H1 (cell line): Measurements from ENCODE around the gene TSTD2. TPM values are rescaled to one million over a fixed set of nuclear protein-coding genes. Genes with fewer than 3 reads are reported as not detected.

Experiments
- CTCF ChIA-PET: fragments of 300-600 bp; sonication (Branson Sonifier 250); formaldehyde crosslinking; loops from one replicate; lab custom pipeline; 2021; ENCODE audit not compliant: partially characterized antibody; lab: Charles Lee
- POLR2A ChIA-PET: fragments of 300-600 bp; sonication (Branson Sonifier 250); formaldehyde crosslinking; loops from one replicate; lab custom pipeline; 2021; ENCODE audit warnings: inconsistent platforms; ENCODE audit not compliant: partially characterized antibody; lab: Charles Lee
- DNase-seq, 2 experiments: peaks; one replicate each; pipeline versions ENCODE4 v3.0.0 to v3.0.0-alpha.2; 2010 to 2022; ENCODE audit warnings: low spot score in 2 of 2, low read depth in 1 of 2, mixed read lengths in 1 of 2
- FAIRE-seq: peaks from 2 replicates; lab custom pipeline; 2011; peaks lifted over from hg19 to GRCh38; lab: Jason Lieb, UNC
- H2AFZ ChIP-seq: 2 replicates; pipeline ENCODE4 v1.8.1; 2012; ENCODE audit warnings: low read length, inconsistent platforms
- H2AK5ac ChIP-seq: 2 replicates; pipeline ENCODE4 v1.6.1; 2013; ENCODE audit warnings: low read depth, low read length
- H2BK120ac ChIP-seq: replicated peaks from 2 replicates; pipeline ENCODE3; 2013; ENCODE audit warnings: low read depth, low read length, inconsistent platforms
- H2BK12ac ChIP-seq: 2 replicates; pipeline ENCODE4 v1.6.1; 2013; ENCODE audit warnings: low read depth, low read length
- H2BK15ac ChIP-seq: 2 replicates; pipeline ENCODE4 v1.6.1; 2013; ENCODE audit warnings: low read length
- H2BK20ac ChIP-seq: 2 replicates; pipeline ENCODE4 v1.6.1; 2013; ENCODE audit warnings: low read length
- H2BK5ac ChIP-seq: 2 replicates; pipeline ENCODE4 v1.6.1; 2013; ENCODE audit warnings: low read depth, low read length
- H3K14ac ChIP-seq: 2 replicates; pipeline ENCODE4 v1.6.1; 2013; ENCODE audit warnings: inconsistent platforms; ENCODE audit not compliant: insufficient read length
- H3K18ac ChIP-seq: 2 replicates; pipeline ENCODE4 v1.6.1; 2013; ENCODE audit warnings: low read length; ENCODE audit errors: extremely low read depth
- H3K23ac ChIP-seq: 2 replicates; pipeline ENCODE4 v1.6.1; 2013; ENCODE audit warnings: inconsistent platforms; ENCODE audit not compliant: insufficient read length
- H3K23me2 ChIP-seq: 2 replicates; pipeline ENCODE4 v1.6.1; 2013; ENCODE audit warnings: low read depth, low read length
- H3K27ac ChIP-seq: 2 replicates; pipeline ENCODE4 v1.6.1; 2011; ENCODE audit warnings: low read depth, low read length, inconsistent platforms
- H3K27me3 ChIP-seq, 4 experiments: replicated peaks in 1 of 4; 1 replicate in 1 of 4; 2 replicates in 3 of 4; pipeline versions ENCODE4 v1.6.1 to v1.8.1; 2011 to 2013; ENCODE audit warnings: low read length in 3 of 4, mild to moderate bottlenecking in 3 of 4, inconsistent platforms in 2 of 4, mixed read lengths in 2 of 4, moderate library complexity in 1 of 4; ENCODE audit not compliant: control insufficient read depth in 3 of 4, insufficient read depth in 3 of 4; ENCODE audit errors: extremely low read depth in 1 of 4
- H3K36me3 ChIP-seq, 4 experiments: 2 replicates each; pipeline versions ENCODE4 v1.6.1 to v1.8.1; 2011 to 2013; ENCODE audit warnings: mild to moderate bottlenecking in 4 of 4, low read length in 3 of 4, moderate library complexity in 2 of 4, control low read depth in 1 of 4, inconsistent platforms in 1 of 4; ENCODE audit not compliant: insufficient read depth in 4 of 4, control insufficient read depth in 2 of 4
- H3K4ac ChIP-seq: replicated peaks from 2 replicates; pipeline ENCODE3; 2013; ENCODE audit warnings: low read length, low read depth, mixed read lengths, inconsistent platforms; ENCODE audit not compliant: insufficient read length
- H3K4me1 ChIP-seq, 4 experiments: replicated peaks in 1 of 4; 1 replicate in 1 of 4; 2 replicates in 3 of 4; pipeline versions ENCODE4 v1.6.1 to v1.8.1; 2011 to 2013; ENCODE audit warnings: low read length in 3 of 4, inconsistent platforms in 2 of 4, mixed read lengths in 1 of 4; ENCODE audit not compliant: insufficient read depth in 4 of 4, control insufficient read depth in 3 of 4
- H3K4me2 ChIP-seq, 2 experiments: 2 replicates each; pipeline versions ENCODE4 v1.6.1 to v1.8.1; 2011 to 2013; ENCODE audit warnings: low read depth in 2 of 2, low read length in 2 of 2, control low read depth in 1 of 2, inconsistent platforms in 1 of 2, mild to moderate bottlenecking in 1 of 2; ENCODE audit not compliant: insufficient read depth in 1 of 2
- H3K4me3 ChIP-seq, 4 experiments: fragments of 200-600, 300-600 bp in 1 of 4; sonication (generic), shearing (Covaris generic), sonication (Bioruptor Twin) in 1 of 4; 2 replicates each; pipeline versions ENCODE4 v1.5.1 to v1.8.1; 2011 to 2016; ENCODE audit warnings: low read length in 4 of 4, low read depth in 3 of 4, control low read depth in 2 of 4, inconsistent platforms in 2 of 4, mild to moderate bottlenecking in 2 of 4, mixed read lengths in 1 of 4, moderate library complexity in 1 of 4; ENCODE audit not compliant: insufficient read depth in 2 of 4; ENCODE audit errors: extremely low read depth in 1 of 4
- H3K56ac ChIP-seq: replicated peaks from 2 replicates; pipeline ENCODE3; 2013; ENCODE audit warnings: low read depth, mild to moderate bottlenecking, mixed read lengths, low read length, inconsistent platforms; ENCODE audit not compliant: insufficient read length
- H3K79me1 ChIP-seq: 2 replicates; pipeline ENCODE4 v1.6.1; 2013; ENCODE audit warnings: low read depth, low read length, control low read depth
- H3K79me2 ChIP-seq, 2 experiments: 2 replicates each; pipeline versions ENCODE4 v1.6.1 to v1.8.1; 2012 to 2013; ENCODE audit warnings: low read length in 2 of 2, mild to moderate bottlenecking in 2 of 2, inconsistent platforms in 1 of 2; ENCODE audit not compliant: insufficient read depth in 2 of 2, control insufficient read depth in 1 of 2
- H3K9ac ChIP-seq, 4 experiments: replicated peaks in 1 of 4; 1 replicate in 1 of 4; 2 replicates in 3 of 4; pipeline versions ENCODE4 v1.6.1 to v1.8.1; 2011 to 2013; ENCODE audit warnings: low read depth in 3 of 4, low read length in 3 of 4, control low read depth in 2 of 4, mild to moderate bottlenecking in 2 of 4, moderate library complexity in 2 of 4, inconsistent platforms in 1 of 4; ENCODE audit errors: extremely low read depth in 1 of 4
- H3K9me3 ChIP-seq, 2 experiments: 2 replicates each; pipeline versions ENCODE4 v1.6.1 to v1.8.1; 2012 to 2013; ENCODE audit warnings: mild to moderate bottlenecking in 2 of 2, moderate library complexity in 2 of 2, control low read depth in 1 of 2, inconsistent platforms in 1 of 2, low read depth in 1 of 2, low read length in 1 of 2, mixed read lengths in 1 of 2; ENCODE audit not compliant: insufficient read depth in 2 of 2
- H4K20me1 ChIP-seq, 2 experiments: replicated peaks in 1 of 2; 2 replicates each; pipeline versions ENCODE3 to v1.8.1; 2011 to 2013; ENCODE audit warnings: inconsistent platforms in 2 of 2, low read length in 2 of 2, mild to moderate bottlenecking in 1 of 2; ENCODE audit not compliant: insufficient read depth in 2 of 2, control insufficient read depth in 1 of 2
- H4K5ac ChIP-seq: 2 replicates; pipeline ENCODE4 v1.6.1; 2013; ENCODE audit warnings: low read length, low read depth, mixed read lengths, inconsistent platforms; ENCODE audit not compliant: insufficient read length
- H4K8ac ChIP-seq: 2 replicates; pipeline ENCODE4 v1.8.0; 2013; ENCODE audit warnings: mild to moderate bottlenecking, moderate library complexity, low read length, inconsistent platforms; ENCODE audit not compliant: insufficient read depth; ENCODE audit errors: extremely low read depth
- H4K91ac ChIP-seq: replicated peaks from 2 replicates; pipeline ENCODE3; 2013; ENCODE audit warnings: low read length, mixed read lengths, inconsistent platforms; ENCODE audit not compliant: insufficient read length
- ATF3 ChIP-seq: IDR thresholded peaks from 2 replicates; pipeline ENCODE4 v1.6.1; 2011; ENCODE audit warnings: low read depth, mild to moderate bottlenecking, low read length; ENCODE audit not compliant: insufficient read depth
- EGR1 ChIP-seq: IDR thresholded peaks from 2 replicates; pipeline ENCODE4 v1.6.1; 2011; ENCODE audit warnings: low read depth, low read length, borderline replicate concordance
- EP300 ChIP-seq, 2 experiments: IDR thresholded peaks; 1 replicate in 1 of 2; 2 replicates in 1 of 2; pipeline ENCODE4 v1.6.1; 2011 to 2012; ENCODE audit warnings: low read depth in 2 of 2, low read length in 2 of 2, mild to moderate bottlenecking in 2 of 2, borderline replicate concordance in 1 of 2, inconsistent platforms in 1 of 2, moderate library complexity in 1 of 2
- MAX ChIP-seq: IDR thresholded peaks from 2 replicates; pipeline ENCODE4 v1.6.1; 2012; ENCODE audit warnings: inconsistent platforms
- RAD21 ChIP-seq, 2 experiments: IDR thresholded peaks in 1 of 2; conservative IDR thresholded peaks in 1 of 2; 2 replicates each; pipeline ENCODE4 v1.6.1; 2011; ENCODE audit warnings: low read depth in 2 of 2, low read length in 2 of 2, improper control_type of control experiment in 1 of 2, inconsistent platforms in 1 of 2, mild to moderate bottlenecking in 1 of 2, moderate library complexity in 1 of 2
- RBBP5 ChIP-seq: IDR thresholded peaks from 2 replicates; pipeline ENCODE4 v1.7.1; 2012; ENCODE audit warnings: low read depth, mild to moderate bottlenecking, inconsistent platforms, low read length, moderate library complexity, borderline replicate concordance
- RFX5 ChIP-seq: IDR thresholded peaks from 2 replicates; pipeline ENCODE4 v1.6.1; 2011; ENCODE audit warnings: low read depth, low read length, improper control_type of control experiment, borderline replicate concordance
- SAP30 ChIP-seq: fragments of 300-600 bp; sonication (generic); IDR thresholded peaks from 2 replicates; pipeline ENCODE4 v1.7.1; 2012; ENCODE audit warnings: low read length, moderate library complexity, mild to moderate bottlenecking, inconsistent platforms; ENCODE audit not compliant: insufficient read depth, insufficient replicate concordance
- SP2 ChIP-seq: IDR thresholded peaks from 2 replicates; pipeline ENCODE4 v1.6.1; 2012; ENCODE audit warnings: mild to moderate bottlenecking, low read length, inconsistent platforms
- USF2 ChIP-seq: IDR thresholded peaks from 2 replicates; pipeline ENCODE4 v1.6.1; 2011; ENCODE audit warnings: low read length, improper control_type of control experiment
- ZNF274 ChIP-seq: IDR thresholded peaks from 2 replicates; pipeline ENCODE4 v1.7.0; 2012; ENCODE audit warnings: low read length, borderline replicate concordance; ENCODE audit errors: extremely low read depth
- WGBS, 2 experiments: shearing (Covaris generic) in 1 of 2; methylation state at CpG; one replicate each; pipeline versions ENCODE4 v1.1.6 to v1.1.7; 2013 to 2015; ENCODE audit warnings: low lambda C conversion rate in 2 of 2, mixed read lengths in 2 of 2, inconsistent platforms in 1 of 2, low coverage in 1 of 2, missing lambda C conversion rate in 1 of 2; ENCODE audit not compliant: insufficient replicate concordance in 2 of 2, insufficient coverage in 1 of 2, insufficient read length in 1 of 2; ENCODE audit errors: extremely low coverage in 1 of 2, missing lambda C conversion rate in 1 of 2; 5-methylcytosine and 5-hydroxymethylcytosine counted together
- polyA plus RNA-seq, 7 experiments: library from polyadenylated mRNA; depleted of rRNA in 3 of 7; stranded (reverse) in 5 of 7; unstranded in 2 of 7; fragments of >200 nt in 5 of 7; fragments of 200-250 nt in 2 of 7; gene quantifications; 1 replicate in 5 of 7; 2 replicates in 1 of 7; 4 replicates in 1 of 7; pipeline versions ENCODE4 v1.2.1 to v1.2.3, GENCODE V29; 2011 to 2013; ENCODE audit warnings: missing spikeins in 2 of 7, mixed read lengths in 2 of 7
- total RNA-seq: library from RNA; stranded (reverse); fragmentation: NEBNext Ultra II Directional; extraction: Animal tissue kit (Norgen Biotek cat#: 25700); gene quantifications from 2 replicates; pipeline ENCODE4 v1.2.1, GENCODE V29; 2021

TSTD2 gene
- total and polyA plus RNA-seq, 2 of the 8 experiments (the other 6 are each of a cell fraction or from before 2014, with no cell fraction given), result 16.1 to 17.5 TPM

- Histone ChIP-seq H2BK20ac (no peak overlapping the region), H3K56ac (no peak overlapping the region), H3K27ac (no peak overlapping the region), H3K9me3 (no peaks in the 10 kb centered on the region), H3K9ac (no peak overlapping the region), H3K36me3 (no peaks in the 10 kb centered on the region), H2BK12ac (no peak overlapping the region), H3K14ac (no peak overlapping the region), H3K4me1 (peaks cover 2 to 6% (median 5%) of the 10 kb centered on the region in 4 experiments; a peak in 6 of 7 replicates), H3K23me2 (no peaks in the 10 kb centered on the region), H2AFZ (no peak overlapping the region), H3K18ac (no peak overlapping the region), H3K4me3 (no peak overlapping the region), H4K8ac (no peak overlapping the region), H3K23ac (no peak overlapping the region), H3K4me2 (no peak overlapping the region), H3K4ac (no peak overlapping the region), H3K79me2 (no peaks in the 10 kb centered on the region), H4K5ac (no peak overlapping the region), H4K20me1 (no peaks in the 10 kb centered on the region), H3K27me3 (no peaks in the 10 kb centered on the region), H4K91ac (no peak overlapping the region), H2BK120ac (no peak overlapping the region), H2BK15ac (no peak overlapping the region), H2AK5ac (no peak overlapping the region), H3K79me1 (no peaks in the 10 kb centered on the region), H2BK5ac (no peak overlapping the region; the same call in 1 of the 2 replicates)
- FAIRE-seq (no peak), DNase-seq (no peak)
- WGBS, 2 experiments, result 66% methylated on average over 5 of the region's 5 CpGs; no CpG with 5 or more reads in 1 of the 2 experiments
- POLR2A ChIA-PET, result no interaction called here
- CTCF ChIA-PET, result interaction anchor here (0.6 to 2.5 kb wide), 5 partner anchors 8 to 93 kb away, joined by 3 to 12 read pairs (median 4); no protein-coding TSS in a partner anchor
- no peak for TF ChIP-seq EGR1
- no peak for TF ChIP-seq MAX
- TF ChIP-seq USF2, result no peak
- TF ChIP-seq ATF3, result no peak
- no peak for TF ChIP-seq ZNF274
- TF ChIP-seq RBBP5, result no peak
- TF ChIP-seq SAP30, result no peak
- no peak for TF ChIP-seq RAD21 (IDR thresholded peaks at IDR 0.05 in 1 of 2, conservative IDR thresholded peaks at IDR 0.05 in 1 of 2; ENCODE audit: low read depth in 2 of 2, low read length in 2 of 2)
- no peak for TF ChIP-seq SP2
- no peak for TF ChIP-seq RFX5
- TF ChIP-seq EP300 (IDR thresholded peaks at IDR 0.05; ENCODE audit: borderline replicate concordance in 1 of 2, low read depth in 2 of 2, low read length in 2 of 2), result no peak
Measured at GRCh38 chr9:97562542-97562941, 70.6 kb downstream of the TSTD2 start.
